DOHH2 (cell line): ENCODE data around the gene FEM1B.

Experiments
- EZH2phosphoT487 ChIP-seq: fragments of 200-600 bp; sonication (generic); IDR thresholded peaks from 2 replicates; pipeline ENCODE4 v1.6.1; 2017; ENCODE audit warnings: borderline replicate concordance, mild to moderate bottlenecking, antibody characterized with exemption, low read length, moderate library complexity, mixed read lengths
- TF ChIP-seq, protein P1 (sequence below): fragments of 200-600 bp; sonication (generic); IDR thresholded peaks from one replicate; pipeline ENCODE4 v1.5.1; 2014; ENCODE audit warnings: antibody characterized with exemption, mild to moderate bottlenecking, low read depth, low read length; ENCODE audit not compliant: poor library complexity, severe bottlenecking

DNA sequence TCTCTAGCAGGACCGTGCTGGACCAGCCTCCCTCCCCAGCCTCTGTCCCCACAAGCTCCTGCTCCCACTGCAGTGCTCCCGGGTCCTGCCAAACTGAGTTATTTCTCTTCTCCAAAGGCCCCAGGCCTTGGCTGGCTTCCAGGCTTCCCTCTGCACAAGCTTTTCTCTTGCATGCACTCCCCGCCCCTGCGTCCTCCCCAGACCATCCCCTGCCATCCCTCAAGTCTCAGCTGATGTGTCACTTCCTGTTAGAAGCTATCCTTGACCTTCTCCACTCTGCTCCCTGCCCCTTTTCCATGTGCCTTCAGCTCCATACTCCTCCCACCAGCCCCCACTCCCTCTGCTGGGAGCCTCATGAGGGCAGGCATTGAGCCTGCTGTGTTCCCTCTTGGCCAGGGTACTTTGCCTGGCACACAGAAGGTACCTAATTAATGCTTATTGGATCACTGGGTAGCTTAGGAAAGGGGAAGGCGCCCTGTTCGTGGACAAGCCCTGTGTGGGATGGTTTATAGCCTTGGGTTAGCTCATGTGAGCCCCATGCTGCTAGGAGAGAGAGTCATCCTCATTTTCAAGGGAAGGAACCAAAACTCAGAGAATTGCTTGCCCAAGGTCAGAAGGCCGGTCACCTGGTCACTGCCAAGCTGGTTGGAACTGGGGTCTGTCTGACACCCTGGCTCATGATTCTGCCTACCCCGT lies 56.4 kb downstream of the FEM1B start:
- TF ChIP-seq, protein P1, sequence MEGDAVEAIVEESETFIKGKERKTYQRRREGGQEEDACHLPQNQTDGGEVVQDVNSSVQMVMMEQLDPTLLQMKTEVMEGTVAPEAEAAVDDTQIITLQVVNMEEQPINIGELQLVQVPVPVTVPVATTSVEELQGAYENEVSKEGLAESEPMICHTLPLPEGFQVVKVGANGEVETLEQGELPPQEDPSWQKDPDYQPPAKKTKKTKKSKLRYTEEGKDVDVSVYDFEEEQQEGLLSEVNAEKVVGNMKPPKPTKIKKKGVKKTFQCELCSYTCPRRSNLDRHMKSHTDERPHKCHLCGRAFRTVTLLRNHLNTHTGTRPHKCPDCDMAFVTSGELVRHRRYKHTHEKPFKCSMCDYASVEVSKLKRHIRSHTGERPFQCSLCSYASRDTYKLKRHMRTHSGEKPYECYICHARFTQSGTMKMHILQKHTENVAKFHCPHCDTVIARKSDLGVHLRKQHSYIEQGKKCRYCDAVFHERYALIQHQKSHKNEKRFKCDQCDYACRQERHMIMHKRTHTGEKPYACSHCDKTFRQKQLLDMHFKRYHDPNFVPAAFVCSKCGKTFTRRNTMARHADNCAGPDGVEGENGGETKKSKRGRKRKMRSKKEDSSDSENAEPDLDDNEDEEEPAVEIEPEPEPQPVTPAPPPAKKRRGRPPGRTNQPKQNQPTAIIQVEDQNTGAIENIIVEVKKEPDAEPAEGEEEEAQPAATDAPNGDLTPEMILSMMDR, result no peak
- no peak for TF ChIP-seq EZH2phosphoT487
